ENCODE measurements around the gene MAFB. TPM values are rescaled to one million over a fixed set of nuclear protein-coding genes. Genes with fewer than 3 reads are reported as not detected.
A peak's percentile ranks its signal among the peaks of the same experiment; 100 is the strongest.

MAFB gene
- total and polyA plus RNA-seq, 7 donors: 5.4 to 43.3 (median 18.6) TPM

- H3K27me3 ChIP-seq: peaks cover 8 to 43% (median 14%) of the 10 kb centered on the region in 3 donors
- intact Hi-C loops (cut with DNase I): loop anchor here (5.0 kb wide), 5 partner anchors 124 to 1419 kb away; no protein-coding TSS in a partner anchor
Observed at GRCh38 chr20:40686434-40686882, 2.6 kb downstream of the MAFB start.

GRCh38 chr20:40685349-40685748, 3.7 kb downstream of the MAFB start:
- DNase-seq: no peak
- peak overlapping the region in 2 of 4 donors; percentile 11 to 27 for H3K27ac ChIP-seq
- peaks cover 0 to 32% (median 3%) of the 10 kb centered on the region in 3 donors for H3K27me3 ChIP-seq
- TF ChIP-seq EP300 (IDR thresholded peaks at IDR 0.05) (no peak), POLR2A (IDR thresholded peaks at IDR 0.05) (no peak), POLR2AphosphoS5 (IDR thresholded peaks at IDR 0.05) (no peak), CTCF (IDR thresholded peaks at IDR 0.05) (no peak)
- H3K4me1 ChIP-seq: peaks cover 0 to 43% (median 34%) of the 10 kb centered on the region in 4 donors
- intact Hi-C loops (cut with DNase I): loop anchor here (5.0 kb wide), 5 partner anchors 123 to 1418 kb away; no protein-coding TSS in a partner anchor
- H3K9me3 ChIP-seq: no peaks in the 10 kb centered on the region
- WGBS, 2 donors: 83 to 88% methylated on average over 4 of the region's 4 CpGs
- no peaks in the 10 kb centered on the region for H3K36me3 ChIP-seq
- H3K4me3 ChIP-seq: peak overlapping the region in 3 of 4 donors; percentile 1 to 72 (median 62)

More at GRCh38 chr20:40686434-40686882, 2.6 kb downstream of the MAFB start:
- 39 to 42% methylated on average over 7 of the region's 7 CpGs for WGBS, 2 donors
- peaks cover 0 to 53% (median 39%) of the 10 kb centered on the region in 4 donors for H3K4me1 ChIP-seq
- TF ChIP-seq POLR2AphosphoS5 (IDR thresholded peaks at IDR 0.05): no peak
- TF ChIP-seq EP300 (IDR thresholded peaks at IDR 0.05): no peak
- TF ChIP-seq CTCF (IDR thresholded peaks at IDR 0.05): no peak
- TF ChIP-seq POLR2A (IDR thresholded peaks at IDR 0.05): no peak
- peak overlapping the region in 2 of 4 donors; percentile 92 to 94 for H3K27ac ChIP-seq
- peak overlapping the region; percentile 36 to 72 (median 55) for H3K4me3 ChIP-seq
- no peaks in the 10 kb centered on the region for H3K36me3 ChIP-seq
- no peaks in the 10 kb centered on the region for H3K9me3 ChIP-seq
- DNase-seq: no peak

- Histone ChIP-seq H3K36me3 (no peaks in the 10 kb centered on the region), H3K9me3 (no peaks in the 10 kb centered on the region), H3K4me3 (peak overlapping the region in 3 of 4 donors; percentile 8 to 72 (median 44)), H3K4me1 (peaks cover 0 to 37% (median 29%) of the 10 kb centered on the region in 4 donors), H3K27me3 (peaks cover 0 to 29% (median 0%) of the 10 kb centered on the region in 3 donors), H3K27ac (peak overlapping the region in 2 of 4 donors; percentile 27 to 55)
- no peak for DNase-seq
- intact Hi-C loops (cut with DNase I): no loop called here
- no peak for TF ChIP-seq POLR2A (IDR thresholded peaks at IDR 0.05)
- TF ChIP-seq CTCF (IDR thresholded peaks at IDR 0.05): no peak
- TF ChIP-seq POLR2AphosphoS5 (IDR thresholded peaks at IDR 0.05): no peak
- no peak for TF ChIP-seq EP300 (IDR thresholded peaks at IDR 0.05)
- 42 to 55% methylated on average over 9 of the region's 9 CpGs for WGBS, 2 donors
Observed at GRCh38 chr20:40683894-40684268, 5.2 kb downstream of the MAFB start.

DNA sequence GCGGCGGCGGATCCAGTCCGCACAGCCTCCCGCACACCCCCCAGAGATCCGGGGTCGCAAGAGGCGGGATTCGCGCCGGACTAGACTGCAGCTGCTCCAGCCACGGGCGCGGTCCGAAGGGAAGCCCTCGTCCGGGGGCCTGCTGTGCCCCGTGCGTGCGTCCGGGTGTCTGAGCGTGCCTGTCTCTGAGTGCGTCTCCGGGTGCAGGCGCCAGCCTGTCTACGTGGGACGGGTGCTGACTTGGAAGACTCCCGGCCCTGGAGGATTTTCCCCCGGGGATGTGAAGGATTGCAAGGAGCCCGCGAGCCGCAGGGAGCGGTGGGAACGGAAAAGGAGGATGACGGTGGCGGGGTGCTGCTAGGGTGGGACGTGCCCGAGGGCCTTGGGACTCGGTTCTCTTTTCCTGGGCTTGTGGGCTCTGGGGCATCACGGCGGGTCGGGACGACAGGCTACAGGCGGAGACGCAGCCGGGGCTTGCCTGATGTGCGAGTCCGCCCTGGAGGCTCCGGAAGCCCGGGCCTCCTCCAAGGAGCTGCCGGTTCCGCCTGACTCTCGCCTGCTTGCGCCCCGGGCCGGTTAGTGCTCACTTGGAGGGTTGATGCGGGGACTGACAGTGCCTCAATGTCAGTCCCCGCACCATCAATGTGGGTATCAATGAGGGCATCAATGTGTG, 5.7 kb downstream of the MAFB start:
- Histone ChIP-seq H3K27ac (peak overlapping the region; percentile 26 to 55 (median 33)), H3K4me1 (peaks cover 0 to 32% (median 26%) of the 10 kb centered on the region in 4 donors), H3K9me3 (no peaks in the 10 kb centered on the region), H3K27me3 (peaks cover 0 to 29% (median 0%) of the 10 kb centered on the region in 3 donors), H3K4me3 (peak overlapping the region; percentile 8 to 72 (median 30)), H3K36me3 (no peaks in the 10 kb centered on the region)
- WGBS, 2 donors: 5 to 9% methylated on average over 58 of the region's 58 CpGs
- DNase-seq: no peak
- TF ChIP-seq POLR2AphosphoS5 (IDR thresholded peaks at IDR 0.05) (no peak), POLR2A (IDR thresholded peaks at IDR 0.05) (no peak), CTCF (IDR thresholded peaks at IDR 0.05) (no peak), EP300 (IDR thresholded peaks at IDR 0.05) (no peak)
- intact Hi-C loops (cut with DNase I): no loop called here
